ENCODE results near the gene SEC24C.

The SEC24C gene

GRCh38 chr10:73814896-73815718 lies 70.9 kb downstream of the SEC24C start:
- DNase-seq (ENCODE audit: low spot score): no peak

GRCh38 chr10:73815719-73816030 lies 71.5 kb downstream of the SEC24C start:
- DNase-seq (ENCODE audit: low spot score): no peak

GRCh38 chr10:73816917-73817729 lies 73.0 kb downstream of the SEC24C start:
- DNase-seq (ENCODE audit: low spot score): no peak

- no peak for DNase-seq (ENCODE audit: low spot score)
Measured at GRCh38 chr10:73817826-73818225, 73.7 kb downstream of the SEC24C start.

- no peak for DNase-seq (ENCODE audit: low spot score)
Measured at GRCh38 chr10:73818402-73818801, 74.2 kb downstream of the SEC24C start.

GRCh38 chr10:73819081-73819480 lies 74.9 kb downstream of the SEC24C start:
- no peak for DNase-seq (ENCODE audit: low spot score)

- DNase-seq (ENCODE audit: low spot score): no peak
Measured at GRCh38 chr10:73819513-73820093, 75.4 kb downstream of the SEC24C start.
